GM12891 (cell line): ENCODE results near the gene OLFML2A.

Experiments
- DNase-seq: peaks from one replicate; pipeline ENCODE4 v3.0.0; 2011; ENCODE audit warnings: low spot score; ENCODE audit not compliant: insufficient read length
- FAIRE-seq: peaks from 2 replicates; lab custom pipeline; 2011; peaks lifted over from hg19 to GRCh38; lab: Jason Lieb, UNC
- PAX5 ChIP-seq: IDR thresholded peaks from 2 replicates; pipeline ENCODE4 v1.6.1; 2011; ENCODE audit warnings: low read length, moderate library complexity, mild to moderate bottlenecking; ENCODE audit not compliant: insufficient read depth, severe bottlenecking
- POLR2A ChIP-seq: IDR thresholded peaks from 2 replicates; pipeline ENCODE4 v1.6.1; 2011; ENCODE audit warnings: low read depth, low read length, control low read depth
- POLR2AphosphoS5 ChIP-seq: IDR thresholded peaks from 2 replicates; pipeline ENCODE4 v1.6.1; 2011; ENCODE audit warnings: low read depth, low read length, control low read depth
- POU2F2 ChIP-seq: IDR thresholded peaks from 2 replicates; pipeline ENCODE4 v1.6.1; 2011; ENCODE audit warnings: low read depth, mild to moderate bottlenecking, control low read depth, low read length, moderate library complexity
- SPI1 ChIP-seq: IDR thresholded peaks from 2 replicates; pipeline ENCODE4 v1.6.1; 2011; ENCODE audit warnings: low read depth, low read length, control low read depth
- TAF1 ChIP-seq: IDR thresholded peaks from 2 replicates; pipeline ENCODE4 v1.6.1; 2011; ENCODE audit warnings: low read depth, low read length, control low read depth

Gene OLFML2A

GRCh38 chr9:124858330-124859046, 81.6 kb downstream of the OLFML2A start:
- DNase-seq (no peak), FAIRE-seq (no peak)
- no peak for TF ChIP-seq POU2F2
- no peak for TF ChIP-seq PAX5
- 0 out of 2 replicates have a peak, but pooled peaks have one; percentile 41 for TF ChIP-seq POLR2AphosphoS5
- no peak for TF ChIP-seq SPI1

- FAIRE-seq (no peak), DNase-seq (no peak)
- TF ChIP-seq SPI1 (0 out of 2 replicates have a peak, but pooled peaks have one; percentile 17), TAF1 (no peak), POLR2AphosphoS5 (peak; percentile 16; the same call in 1 of the 2 replicates), POLR2A (peak; percentile 21; the same call in 1 of the 2 replicates)
These were observed 83.1 kb downstream of the OLFML2A start for GRCh38 chr9:124859803-124860581.

- no peak for FAIRE-seq
- TF ChIP-seq PAX5, result no peak
- peak; percentile 7; the same call in 1 of the 2 replicates for TF ChIP-seq POLR2A
- no peak for DNase-seq
These were observed 83.8 kb downstream of the OLFML2A start for GRCh38 chr9:124860582-124861341.

GRCh38 chr9:124861342-124862229, 84.7 kb downstream of the OLFML2A start, which contains the start of the genes ARPC5L and RPL35:
Gene ARPC5L, plus strand, starts transcription at chr9:124862130. Its CDS starts 7,161 bp downstream, at chr9:124869291.
Gene RPL35, minus strand, starts transcription at chr9:124861957. Its CDS starts 45 bp downstream, at chr9:124861912.
- peak; percentile 97 for DNase-seq
- FAIRE-seq, result peak; percentile 94

GRCh38 chr9:124863371-124863871, 86.5 kb downstream of the OLFML2A start:
- no peak for FAIRE-seq
- TF ChIP-seq PAX5 (no peak), TAF1 (no peak), POLR2A (no peak), POLR2AphosphoS5 (no peak), POU2F2 (no peak), SPI1 (no peak)
- no peak for DNase-seq

More at GRCh38 chr9:124861342-124862229, 84.7 kb downstream of the OLFML2A start, which contains the start of the genes ARPC5L and RPL35:
- TF ChIP-seq PAX5 (peak; percentile 56), SPI1 (peak; percentile 74), POLR2AphosphoS5 (peak; percentile 93), POLR2A (peak; percentile 96), TAF1 (peak; percentile 98), POU2F2 (no peak)
